GM13977 (cell line): ENCODE results near the gene ALKBH5.

Experiments used
- DNase-seq: peaks from one replicate; pipeline ENCODE4 v3.0.0; 2012; ENCODE audit warnings: low spot score
- CTCF ChIP-seq: IDR thresholded peaks from 2 replicates; pipeline ENCODE4 v1.5.1; 2012; ENCODE audit warnings: mild to moderate bottlenecking, control low read depth; ENCODE audit not compliant: insufficient read depth; ENCODE audit errors: extremely low read depth, missing control alignments
- in situ Hi-C: fragments of 300-500 bp; cut with MboI; formaldehyde crosslinking; loops from one replicate; pipeline ENCODE4 v1.12.0; 2022; ENCODE audit warnings: low sequenced_read_pairs, low pct_unique_long_range_greater_than_20kb, mixed read lengths, inconsistent platforms; ENCODE audit not compliant: unreplicated experiment

Gene ALKBH5

GRCh38 chr17:18240449-18240848 lies 56.8 kb downstream of the ALKBH5 start:
- TF ChIP-seq CTCF = no peak
- in situ Hi-C loops = no loop called here
- no peak for DNase-seq

- TF ChIP-seq CTCF = no peak
- in situ Hi-C loops = no loop called here
- no peak for DNase-seq
These were observed 57.7 kb downstream of the ALKBH5 start for GRCh38 chr17:18241229-18241871.

GRCh38 chr17:18245038-18245776 lies 61.6 kb downstream of the ALKBH5 start:
- no peak for DNase-seq
- in situ Hi-C loops = no loop called here
- TF ChIP-seq CTCF = no peak

GRCh38 chr17:18246109-18246725 lies 62.6 kb downstream of the ALKBH5 start:
- TF ChIP-seq CTCF = no peak
- no peak for DNase-seq
- in situ Hi-C loops = no loop called here

GRCh38 chr17:18246880-18247612 lies 63.4 kb downstream of the ALKBH5 start:
- no peak for TF ChIP-seq CTCF
- in situ Hi-C loops = no loop called here
- peak; percentile 67 for DNase-seq

GRCh38 chr17:18247613-18248001 lies 64.0 kb downstream of the ALKBH5 start:
- DNase-seq = no peak
- no peak for TF ChIP-seq CTCF
- in situ Hi-C loops = no loop called here
